A673 (cell line): ENCODE measurements around the gene IKZF3. TPM values are rescaled to one million over a fixed set of nuclear protein-coding genes. Genes with fewer than 3 reads are reported as not detected.

Experiments
- BruUV-seq: library from RNA; stranded (reverse); fragments of 400-500 nt; replicated peaks from 2 replicates; lab custom pipeline; 2021; lab: Mats Ljungman, UMichigan
- CTCF ChIA-PET: fragments of 300-600 bp; sonication (Branson Sonifier 250); formaldehyde crosslinking; loops from one replicate; lab custom pipeline; 2022; ENCODE audit warnings: antibody characterized with exemption; lab: Charles Lee
- POLR2A ChIA-PET: fragments of 300-600 bp; sonication (Branson Sonifier 250); formaldehyde crosslinking; loops from one replicate; lab custom pipeline; 2022; ENCODE audit warnings: antibody characterized with exemption; ENCODE audit not compliant: low non-redundant PET; lab: Charles Lee
- DNase-seq: peaks from one replicate; pipeline ENCODE4 v3.0.0-alpha.2; 2015; ENCODE audit warnings: low spot score
- H3K27ac ChIP-seq: fragments of 200-600 bp; sonication (generic); 2 replicates; pipeline ENCODE4 v1.5.1; 2016; ENCODE audit warnings: mixed run types, low read depth, mild to moderate bottlenecking, mixed read lengths, antibody characterized with exemption, low read length; ENCODE audit not compliant: poor library complexity, severe bottlenecking
- H3K27me3 ChIP-seq: fragments of 200-600 bp; sonication (generic); replicated peaks from 2 replicates; pipeline ENCODE4 v1.6.1; 2017; ENCODE audit warnings: mixed run types, low read depth, mild to moderate bottlenecking, mixed read lengths, antibody characterized with exemption, low read length; ENCODE audit not compliant: insufficient read depth, poor library complexity
- H3K36me3 ChIP-seq: fragments of 200-600 bp; sonication (generic); 2 replicates; pipeline ENCODE4 v1.6.1; 2016; ENCODE audit warnings: mixed run types, mild to moderate bottlenecking, mixed read lengths, antibody characterized with exemption, low read length; ENCODE audit not compliant: insufficient read depth, poor library complexity, severe bottlenecking
- H3K4me1 ChIP-seq: fragments of 200-600 bp; sonication (generic); 2 replicates; pipeline ENCODE4 v1.6.1; 2017; ENCODE audit warnings: mixed run types, mild to moderate bottlenecking, mixed read lengths, antibody characterized with exemption, low read length; ENCODE audit not compliant: insufficient read depth, poor library complexity, severe bottlenecking
- H3K4me3 ChIP-seq: fragments of 200-600 bp; sonication (generic); 2 replicates; pipeline ENCODE4 v1.5.1; 2016; ENCODE audit warnings: low read depth, mixed run types, mild to moderate bottlenecking, mixed read lengths, low read length; ENCODE audit not compliant: poor library complexity, severe bottlenecking
- H3K9me3 ChIP-seq: fragments of 200-600 bp; sonication (generic); 2 replicates; pipeline ENCODE4 v1.6.1; 2016; ENCODE audit warnings: mixed run types, low read depth, mild to moderate bottlenecking, mixed read lengths, antibody characterized with exemption, low read length; ENCODE audit not compliant: poor library complexity, severe bottlenecking
- EZH2 ChIP-seq: fragments of 200-600 bp; sonication (generic); IDR thresholded peaks from 2 replicates; pipeline ENCODE4 v1.6.1; 2017; ENCODE audit warnings: borderline replicate concordance, low read depth, mild to moderate bottlenecking, mixed read lengths, antibody characterized with exemption, low read length; ENCODE audit not compliant: poor library complexity, severe bottlenecking
- intact Hi-C: fragments of 100-400 bp; cut with micrococcal nuclease; formaldehyde crosslinking; loops from one replicate; pipeline ENCODE4 v1.10.0; 2022; ENCODE audit not compliant: unreplicated experiment
- total RNA-seq: library from RNA; stranded (reverse); gene quantifications from 2 replicates; pipeline ENCODE4 v1.2.3, GENCODE V29; 2021
- TF ChIP-seq, protein P1 (sequence below): fragments of 300-800, 200-600 bp; sonication (generic); conservative IDR thresholded peaks from 2 replicates; pipeline ENCODE4 v1.5.1; 2017; ENCODE audit warnings: low read depth, mild to moderate bottlenecking, antibody characterized with exemption, low read length, moderate library complexity, mixed read lengths

IKZF3 gene
- total RNA-seq, 1 experiment from 2014 or later, result not detected

DNA sequence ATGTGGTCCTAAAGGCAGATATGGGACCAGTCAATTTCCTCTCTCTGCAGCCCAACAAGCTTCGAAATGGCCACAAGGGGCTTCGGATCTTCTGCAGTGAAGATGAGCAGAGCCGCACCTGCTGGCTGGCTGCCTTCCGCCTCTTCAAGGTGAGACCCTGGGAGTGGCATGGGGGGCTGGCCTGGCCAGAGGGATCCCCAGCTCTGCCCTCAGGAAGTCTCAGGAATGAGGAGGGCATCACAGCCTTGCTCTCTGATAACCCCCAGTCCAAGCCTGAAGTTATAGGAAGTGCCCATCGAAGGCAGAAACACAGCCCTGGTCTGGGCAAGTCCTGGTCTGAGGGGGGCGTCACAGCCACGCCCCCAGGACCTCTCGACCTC lies 119.3 kb downstream of the IKZF3 start:
- ChIA-PET CTCF (no interaction called here), POLR2A (interaction anchor here (0.6 kb wide), 1 partner anchor 1385 kb away, joined by 3 read pairs; no protein-coding TSS in a partner anchor)
- intact Hi-C loops, result no loop called here
- H3K9me3 ChIP-seq, result no peaks in the 10 kb centered on the region
- H3K4me1 ChIP-seq, result no peaks in the 10 kb centered on the region
- no peak for DNase-seq
- TF ChIP-seq EZH2, result no peak
- TF ChIP-seq, protein P1, sequence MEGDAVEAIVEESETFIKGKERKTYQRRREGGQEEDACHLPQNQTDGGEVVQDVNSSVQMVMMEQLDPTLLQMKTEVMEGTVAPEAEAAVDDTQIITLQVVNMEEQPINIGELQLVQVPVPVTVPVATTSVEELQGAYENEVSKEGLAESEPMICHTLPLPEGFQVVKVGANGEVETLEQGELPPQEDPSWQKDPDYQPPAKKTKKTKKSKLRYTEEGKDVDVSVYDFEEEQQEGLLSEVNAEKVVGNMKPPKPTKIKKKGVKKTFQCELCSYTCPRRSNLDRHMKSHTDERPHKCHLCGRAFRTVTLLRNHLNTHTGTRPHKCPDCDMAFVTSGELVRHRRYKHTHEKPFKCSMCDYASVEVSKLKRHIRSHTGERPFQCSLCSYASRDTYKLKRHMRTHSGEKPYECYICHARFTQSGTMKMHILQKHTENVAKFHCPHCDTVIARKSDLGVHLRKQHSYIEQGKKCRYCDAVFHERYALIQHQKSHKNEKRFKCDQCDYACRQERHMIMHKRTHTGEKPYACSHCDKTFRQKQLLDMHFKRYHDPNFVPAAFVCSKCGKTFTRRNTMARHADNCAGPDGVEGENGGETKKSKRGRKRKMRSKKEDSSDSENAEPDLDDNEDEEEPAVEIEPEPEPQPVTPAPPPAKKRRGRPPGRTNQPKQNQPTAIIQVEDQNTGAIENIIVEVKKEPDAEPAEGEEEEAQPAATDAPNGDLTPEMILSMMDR, result no peak
- H3K4me3 ChIP-seq, result no peak overlapping the region
- H3K27ac ChIP-seq, result no peak overlapping the region
- no peaks in the 10 kb centered on the region for H3K36me3 ChIP-seq
- no TSS peak for BruUV-seq
- H3K27me3 ChIP-seq, result no peaks in the 10 kb centered on the region

- no TSS peak for BruUV-seq
- no peak for TF ChIP-seq EZH2
- TF ChIP-seq, protein P1, result no peak
- H3K36me3 ChIP-seq, result no peaks in the 10 kb centered on the region
- no peak overlapping the region for H3K27ac ChIP-seq
- H3K4me1 ChIP-seq, result no peaks in the 10 kb centered on the region
- ChIA-PET CTCF (no interaction called here), POLR2A (interaction anchor here (0.6 kb wide), 1 partner anchor 1385 kb away, joined by 3 read pairs; no protein-coding TSS in a partner anchor)
- H3K4me3 ChIP-seq, result no peak overlapping the region
- intact Hi-C loops, result no loop called here
- no peak for DNase-seq
- no peaks in the 10 kb centered on the region for H3K9me3 ChIP-seq
- no peaks in the 10 kb centered on the region for H3K27me3 ChIP-seq
These were observed 119.9 kb downstream of the IKZF3 start for GRCh38 chr17:39744075-39744835.

GRCh38 chr17:39742856-39743436 lies 121.2 kb downstream of the IKZF3 start:
- CTCF ChIA-PET, result no interaction called here
- DNase-seq, result no peak

More at GRCh38 chr17:39742856-39743436, 121.2 kb downstream of the IKZF3 start:
- no peaks in the 10 kb centered on the region for H3K36me3 ChIP-seq
- no peaks in the 10 kb centered on the region for H3K27me3 ChIP-seq
- H3K4me1 ChIP-seq, result no peaks in the 10 kb centered on the region
- no peak for TF ChIP-seq EZH2
- TF ChIP-seq, protein P1, result no peak
- intact Hi-C loops, result no loop called here
- H3K9me3 ChIP-seq, result no peaks in the 10 kb centered on the region
- POLR2A ChIA-PET, result no interaction called here
- no peak overlapping the region for H3K27ac ChIP-seq
- no peak overlapping the region for H3K4me3 ChIP-seq
- BruUV-seq, result no TSS peak
